GM12878 (cell line): Measurements from ENCODE around the gene POFUT1.

ENCODE experiments used
- EZH2 ChIP-seq: IDR thresholded peaks from 2 replicates; pipeline ENCODE4 v1.6.1; 2012; ENCODE audit warnings: low read depth, mild to moderate bottlenecking, control low read depth, inconsistent platforms, low read length, borderline replicate concordance; ENCODE audit not compliant: control insufficient read depth
- TBL1XR1 ChIP-seq: IDR thresholded peaks from 2 replicates; pipeline ENCODE4 v1.6.1; 2012; ENCODE audit warnings: low read depth, low read length, improper control_type of control experiment
- ZNF274 ChIP-seq: IDR thresholded peaks from one replicate; pipeline ENCODE4 v1.8.0; 2011; ENCODE audit not compliant: insufficient read length, insufficient read depth

- TF ChIP-seq ZNF274 (no peak), TBL1XR1 (no peak), EZH2 (no peak)
These were observed 47.3 kb upstream of the POFUT1 start for GRCh38 chr20:32160341-32160740.
